ENCODE results near the gene SETD6.

DNA sequence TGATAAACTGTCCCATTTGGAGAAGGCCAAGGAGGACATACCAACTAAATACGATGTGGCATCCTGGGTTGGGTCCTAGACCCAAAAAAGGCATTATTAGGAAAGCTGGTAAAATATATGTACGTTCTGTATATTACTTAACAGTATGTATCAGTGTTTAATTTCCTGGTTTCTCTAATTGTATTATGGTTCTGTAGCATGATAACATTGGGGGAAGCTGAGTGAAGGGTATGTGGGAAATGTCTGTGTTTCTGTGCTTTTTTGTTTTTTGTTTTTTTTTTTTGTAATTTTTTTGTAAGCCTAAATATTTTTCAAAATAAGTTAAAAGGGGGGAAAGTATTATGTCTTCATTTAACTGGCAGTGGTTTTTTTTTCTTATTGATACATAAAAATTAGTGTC is 36.9 kb upstream of the SETD6 start:
- TF ChIP-seq, protein P1, sequence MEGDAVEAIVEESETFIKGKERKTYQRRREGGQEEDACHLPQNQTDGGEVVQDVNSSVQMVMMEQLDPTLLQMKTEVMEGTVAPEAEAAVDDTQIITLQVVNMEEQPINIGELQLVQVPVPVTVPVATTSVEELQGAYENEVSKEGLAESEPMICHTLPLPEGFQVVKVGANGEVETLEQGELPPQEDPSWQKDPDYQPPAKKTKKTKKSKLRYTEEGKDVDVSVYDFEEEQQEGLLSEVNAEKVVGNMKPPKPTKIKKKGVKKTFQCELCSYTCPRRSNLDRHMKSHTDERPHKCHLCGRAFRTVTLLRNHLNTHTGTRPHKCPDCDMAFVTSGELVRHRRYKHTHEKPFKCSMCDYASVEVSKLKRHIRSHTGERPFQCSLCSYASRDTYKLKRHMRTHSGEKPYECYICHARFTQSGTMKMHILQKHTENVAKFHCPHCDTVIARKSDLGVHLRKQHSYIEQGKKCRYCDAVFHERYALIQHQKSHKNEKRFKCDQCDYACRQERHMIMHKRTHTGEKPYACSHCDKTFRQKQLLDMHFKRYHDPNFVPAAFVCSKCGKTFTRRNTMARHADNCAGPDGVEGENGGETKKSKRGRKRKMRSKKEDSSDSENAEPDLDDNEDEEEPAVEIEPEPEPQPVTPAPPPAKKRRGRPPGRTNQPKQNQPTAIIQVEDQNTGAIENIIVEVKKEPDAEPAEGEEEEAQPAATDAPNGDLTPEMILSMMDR (IDR thresholded peaks at IDR 0.05; ENCODE audit: low read length) = no peak
- no peak for TF ChIP-seq EZH2 (optimal IDR thresholded peaks at IDR 0.05; ENCODE audit: low read depth, low read length)

All from MM.1S (cell line).